Endothelial cell of umbilical vein (primary cell): ENCODE measurements around the gene CTXND1. TPM values are rescaled to one million over a fixed set of nuclear protein-coding genes. Genes with fewer than 3 reads are reported as not detected.

ENCODE experiments used
- BruUV-seq: library from RNA; stranded (reverse); fragments of 400-500 nt; replicated peaks from 2 replicates; lab custom pipeline; 2021; lab: Mats Ljungman, UMichigan
- CTCF ChIA-PET: fragments of 300-600, 350-600 bp; sonication (Branson Sonifier 250); formaldehyde crosslinking; loops from one replicate; lab custom pipeline; 2021; ENCODE audit warnings: antibody characterized with exemption, inconsistent platforms; lab: Charles Lee
- POLR2A ChIA-PET: fragments of 300-600, 350-600 bp; sonication (Branson Sonifier 250); formaldehyde crosslinking; loops from one replicate; lab custom pipeline; 2021; ENCODE audit warnings: antibody characterized with exemption, inconsistent platforms; lab: Charles Lee
- DNase-seq: peaks from one replicate; pipeline ENCODE4 v3.0.0-alpha.2; 2011; ENCODE audit warnings: low read depth, low spot score
- FAIRE-seq: peaks from 2 replicates; lab custom pipeline; 2011; peaks lifted over from hg19 to GRCh38; lab: Jason Lieb, UNC
- H2AFZ ChIP-seq: 2 replicates; pipeline ENCODE4 v1.6.0; 2012; ENCODE audit warnings: low read depth, low read length, control low read depth, inconsistent platforms
- H3K27ac ChIP-seq: 2 replicates; pipeline ENCODE4 v1.5.1; 2011; ENCODE audit warnings: low read depth, mild to moderate bottlenecking, control low read depth, low read length, moderate library complexity; ENCODE audit not compliant: insufficient read depth
- H3K27me3 ChIP-seq, 2 experiments: 2 replicates each; pipeline versions ENCODE4 v1.6.0 to v1.6.1; 2011; ENCODE audit warnings: low read length in 2 of 2, mixed read lengths in 1 of 2; ENCODE audit not compliant: control insufficient read depth in 2 of 2, insufficient read depth in 2 of 2
- H3K36me3 ChIP-seq, 2 experiments: 2 replicates in 1 of 2; 3 replicates in 1 of 2; pipeline ENCODE4 v1.5.1; 2011; ENCODE audit warnings: low read length in 2 of 2, mild to moderate bottlenecking in 1 of 2, moderate library complexity in 1 of 2; ENCODE audit not compliant: control insufficient read depth in 2 of 2, insufficient read depth in 2 of 2; ENCODE audit errors: extremely low read depth in 1 of 2
- H3K4me1 ChIP-seq: 3 replicates; pipeline ENCODE4 v1.5.1; 2011; ENCODE audit warnings: mild to moderate bottlenecking, low read length; ENCODE audit not compliant: control insufficient read depth, insufficient read depth; ENCODE audit errors: extremely low read depth
- H3K4me2 ChIP-seq: 2 replicates; pipeline ENCODE4 v1.6.1; 2011; ENCODE audit warnings: low read length, control low read depth, mixed read lengths; ENCODE audit not compliant: insufficient read depth
- H3K4me3 ChIP-seq, 3 experiments: fragments of 200-600 bp in 1 of 3; sonication (generic), shearing (Covaris generic) in 1 of 3; replicated peaks in 1 of 3; 2 replicates each; pipeline ENCODE4 v1.5.1; 2011 to 2016; ENCODE audit warnings: control low read depth in 3 of 3, low read length in 3 of 3, mild to moderate bottlenecking in 2 of 3, inconsistent platforms in 1 of 3, low read depth in 1 of 3, moderate library complexity in 1 of 3; ENCODE audit not compliant: insufficient read depth in 1 of 3
- H3K79me2 ChIP-seq: 2 replicates; pipeline ENCODE4 v1.6.0; 2012; ENCODE audit warnings: low read length, inconsistent platforms; ENCODE audit not compliant: control insufficient read depth, insufficient read depth
- H3K9ac ChIP-seq: replicated peaks from 2 replicates; pipeline ENCODE3; 2011; ENCODE audit warnings: low read length, control low read depth; ENCODE audit not compliant: insufficient read depth; ENCODE audit errors: extremely low read depth
- H3K9me1 ChIP-seq: replicated peaks from 3 replicates; pipeline ENCODE4 v1.6.0; 2011; ENCODE audit warnings: mild to moderate bottlenecking, low read length; ENCODE audit not compliant: control insufficient read depth, insufficient read depth; ENCODE audit errors: extremely low read depth
- H3K9me3 ChIP-seq: replicated peaks from 2 replicates; pipeline ENCODE4 v1.5.1; 2012; ENCODE audit warnings: low read length, inconsistent platforms; ENCODE audit not compliant: control insufficient read depth, insufficient read depth
- H4K20me1 ChIP-seq: replicated peaks from 2 replicates; pipeline ENCODE3; 2011; ENCODE audit warnings: mild to moderate bottlenecking, low read length; ENCODE audit not compliant: control insufficient read depth, insufficient read depth; ENCODE audit errors: extremely low read depth
- FOS ChIP-seq: IDR thresholded peaks from 2 replicates; pipeline ENCODE4 v1.6.1; 2011; ENCODE audit warnings: mild to moderate bottlenecking, low read length, moderate library complexity, borderline replicate concordance; ENCODE audit not compliant: insufficient read depth
- GATA2 ChIP-seq: IDR thresholded peaks from 2 replicates; pipeline ENCODE4 v1.7.0; 2011; ENCODE audit warnings: low read depth, mild to moderate bottlenecking, moderate library complexity, mixed read lengths, low read length; ENCODE audit not compliant: insufficient read length, insufficient read depth
- MAX ChIP-seq: IDR thresholded peaks from 2 replicates; pipeline ENCODE4 v1.6.1; 2011; ENCODE audit not compliant: insufficient read depth, insufficient read length
- MYC ChIP-seq: IDR thresholded peaks from one replicate; pipeline ENCODE4 v1.6.1; 2011; ENCODE audit warnings: mild to moderate bottlenecking, low read depth, low read length
- dilution Hi-C: fragments of 300-500 bp; cut with MboI; formaldehyde crosslinking; loops from one replicate; pipeline ENCODE4 v1.15.0; 2019; ENCODE audit warnings: low sequenced_read_pairs; ENCODE audit not compliant: extremely low pct_ligation_motif_present
- intact Hi-C: fragments of 100-400 bp; cut with micrococcal nuclease; formaldehyde crosslinking; loops from one replicate; pipeline ENCODE4 v1.10.0; 2022
- polyA plus RNA-seq, 4 experiments: library from polyadenylated mRNA; depleted of rRNA in 3 of 4; stranded (reverse) in 3 of 4; unstranded in 1 of 4; fragments of >200 nt; gene quantifications; 2 replicates each; pipeline versions ENCODE4 v1.2.1 to v1.2.3, GENCODE V29; 2011 to 2012; ENCODE audit warnings: missing spikeins in 1 of 4
- total RNA-seq: library from RNA; stranded (reverse); gene quantifications from 2 replicates; pipeline ENCODE4 v1.2.3, GENCODE V29; 2021

Gene CTXND1
- total and polyA plus RNA-seq, 2 donors (not counting 3 experiments of a cell fraction or from before 2014, with no cell fraction given), result not detected

- FAIRE-seq, result no peak
- no peak overlapping the region for H3K4me3 ChIP-seq
- no peaks in the 10 kb centered on the region for H3K9me3 ChIP-seq
- no peaks in the 10 kb centered on the region for H3K4me1 ChIP-seq
- dilution Hi-C loops, result no loop called here
- CTCF ChIA-PET, result no interaction called here
- no peak overlapping the region for H2AFZ ChIP-seq
- intact Hi-C loops, result no loop called here
- no peak overlapping the region for H3K27ac ChIP-seq
- no peaks in the 10 kb centered on the region for H3K79me2 ChIP-seq
- H3K27me3 ChIP-seq, result no peaks in the 10 kb centered on the region
- H3K4me2 ChIP-seq, result no peak overlapping the region
- no peak for DNase-seq
- H3K36me3 ChIP-seq, result no peaks in the 10 kb centered on the region
- no peaks in the 10 kb centered on the region for H4K20me1 ChIP-seq
- no peak overlapping the region for H3K9ac ChIP-seq
- no peak for TF ChIP-seq FOS
- no peaks in the 10 kb centered on the region for H3K9me1 ChIP-seq
- BruUV-seq, result no TSS peak
- POLR2A ChIA-PET, result no interaction called here
Observed at GRCh38 chr15:80216141-80216540, 35.9 kb downstream of the CTXND1 start.

- Histone ChIP-seq H2AFZ (no peak overlapping the region), H3K79me2 (no peaks in the 10 kb centered on the region), H3K27me3 (peaks cover 0 to 2% of the 10 kb centered on the region in 2 experiments), H3K4me2 (no peak overlapping the region), H3K4me1 (no peaks in the 10 kb centered on the region), H3K4me3 (no peak overlapping the region), H3K27ac (no peak overlapping the region), H3K9ac (no peak overlapping the region), H3K9me1 (no peaks in the 10 kb centered on the region), H3K9me3 (no peaks in the 10 kb centered on the region), H4K20me1 (no peaks in the 10 kb centered on the region), H3K36me3 (no peaks in the 10 kb centered on the region)
- DNase-seq, result no peak
- dilution Hi-C loops (no loop called here), intact Hi-C loops (no loop called here)
- POLR2A ChIA-PET, result no interaction called here
- no TSS peak for BruUV-seq
- TF ChIP-seq MAX (no peak), FOS (no peak), GATA2 (no peak), MYC (no peak)
- CTCF ChIA-PET, result interaction anchor here (1.7 kb wide), 1 partner anchor 20 kb away, joined by 4 read pairs; no protein-coding TSS in a partner anchor
- no peak for FAIRE-seq
Observed at GRCh38 chr15:80214910-80215309, 37.1 kb downstream of the CTXND1 start.
